HFF-Myc (cell line): ENCODE results near the gene CRYBG3.

ENCODE experiments used
- DNase-seq: peaks from one replicate; pipeline ENCODE4 v3.0.0-alpha.2; 2011; ENCODE audit warnings: low read depth; ENCODE audit errors: extremely low read depth
- H3K4me3 ChIP-seq: replicated peaks from 2 replicates; pipeline ENCODE4 v1.5.1; 2011; ENCODE audit warnings: low read depth, mild to moderate bottlenecking, control low read depth, low read length
- TF ChIP-seq, protein P1 (sequence below): IDR thresholded peaks from 2 replicates; pipeline ENCODE4 v1.5.1; 2012; ENCODE audit warnings: mild to moderate bottlenecking, low read depth, low read length, control low read depth; ENCODE audit errors: missing control alignments

Gene CRYBG3

DNA sequence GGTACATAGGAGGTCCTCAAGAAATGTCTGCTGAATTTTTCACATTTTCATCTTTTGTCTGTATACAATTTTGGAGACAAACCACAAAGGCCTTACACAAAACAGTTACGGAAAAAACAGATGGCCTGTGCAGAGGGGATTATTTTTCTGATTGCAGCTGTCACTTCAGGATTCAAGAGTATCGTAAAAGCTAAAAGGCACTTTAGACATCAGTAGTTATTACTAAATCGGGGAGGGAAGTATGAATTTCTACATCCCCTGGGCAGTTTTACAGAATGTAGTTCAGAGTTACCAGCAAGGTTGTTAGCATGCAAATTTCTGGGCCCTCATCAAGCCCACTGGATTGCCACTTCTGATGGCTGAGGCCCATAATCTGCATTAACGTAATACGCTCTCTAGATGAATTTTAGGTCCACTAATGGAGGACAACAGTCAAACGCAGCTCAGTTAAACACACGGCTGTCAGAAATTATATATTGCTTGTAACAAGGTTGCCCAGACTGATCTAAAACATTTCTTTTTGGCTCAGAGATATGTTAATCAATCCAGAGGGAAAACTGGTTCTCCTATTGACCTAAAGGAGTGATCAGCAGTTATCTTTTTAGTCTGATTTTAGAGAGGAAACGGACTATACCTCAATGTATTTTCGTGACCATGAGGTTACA lies 149.3 kb downstream of the CRYBG3 start:
- peak overlapping the region; percentile 50 for H3K4me3 ChIP-seq
- no peak for DNase-seq
- TF ChIP-seq, protein P1, sequence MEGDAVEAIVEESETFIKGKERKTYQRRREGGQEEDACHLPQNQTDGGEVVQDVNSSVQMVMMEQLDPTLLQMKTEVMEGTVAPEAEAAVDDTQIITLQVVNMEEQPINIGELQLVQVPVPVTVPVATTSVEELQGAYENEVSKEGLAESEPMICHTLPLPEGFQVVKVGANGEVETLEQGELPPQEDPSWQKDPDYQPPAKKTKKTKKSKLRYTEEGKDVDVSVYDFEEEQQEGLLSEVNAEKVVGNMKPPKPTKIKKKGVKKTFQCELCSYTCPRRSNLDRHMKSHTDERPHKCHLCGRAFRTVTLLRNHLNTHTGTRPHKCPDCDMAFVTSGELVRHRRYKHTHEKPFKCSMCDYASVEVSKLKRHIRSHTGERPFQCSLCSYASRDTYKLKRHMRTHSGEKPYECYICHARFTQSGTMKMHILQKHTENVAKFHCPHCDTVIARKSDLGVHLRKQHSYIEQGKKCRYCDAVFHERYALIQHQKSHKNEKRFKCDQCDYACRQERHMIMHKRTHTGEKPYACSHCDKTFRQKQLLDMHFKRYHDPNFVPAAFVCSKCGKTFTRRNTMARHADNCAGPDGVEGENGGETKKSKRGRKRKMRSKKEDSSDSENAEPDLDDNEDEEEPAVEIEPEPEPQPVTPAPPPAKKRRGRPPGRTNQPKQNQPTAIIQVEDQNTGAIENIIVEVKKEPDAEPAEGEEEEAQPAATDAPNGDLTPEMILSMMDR, result no peak

DNA sequence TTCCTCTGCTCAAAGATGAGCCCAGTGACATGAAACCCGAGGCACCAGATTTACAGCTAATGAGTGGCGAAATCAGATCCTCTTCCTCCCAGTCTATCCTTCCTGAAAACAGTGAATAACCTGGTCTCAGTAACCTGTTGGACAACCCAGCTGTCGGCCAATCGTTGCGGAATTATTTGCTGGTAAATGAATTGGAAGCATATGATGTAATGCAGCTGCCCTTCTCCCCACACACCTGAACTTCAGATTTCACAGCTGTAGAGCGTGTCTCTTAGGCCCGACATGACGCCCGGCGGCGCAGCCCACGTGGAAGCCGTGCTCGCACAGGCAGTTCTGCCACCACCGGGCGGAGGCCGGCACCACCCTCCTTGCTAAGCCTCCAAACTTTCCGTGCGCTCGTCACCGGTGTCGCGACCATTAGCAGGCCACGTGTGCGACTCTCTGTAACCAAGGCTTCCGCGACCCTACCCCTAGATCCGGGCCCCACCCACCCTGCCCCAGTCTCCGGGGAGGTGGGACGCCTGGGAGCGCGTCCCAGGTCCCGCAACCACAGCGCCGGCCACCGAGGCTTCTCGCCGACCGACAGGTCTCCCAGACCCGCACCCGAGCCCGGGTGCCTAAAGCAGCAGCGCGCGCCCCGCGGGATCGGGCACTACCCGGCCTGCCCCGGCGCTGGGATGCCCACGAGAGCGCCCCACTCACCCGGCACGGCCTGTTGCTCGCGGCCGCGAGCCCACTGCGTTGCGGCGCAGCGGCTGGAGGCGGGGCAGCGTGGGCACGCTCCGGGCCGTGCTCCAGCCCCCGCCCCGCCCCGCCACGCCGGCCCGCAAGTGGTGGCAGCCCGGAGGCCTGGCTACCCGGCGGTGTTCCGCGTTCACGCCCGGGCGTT lies 150.1 kb downstream of the CRYBG3 start, which contains the start of gene RIOX2:
Gene RIOX2 (minus strand): TSS at position 753 of the 889 bp plus-strand sequence. CDS start 4,838 bp downstream, outside the sequence.
- no peak for DNase-seq
- TF ChIP-seq, protein P1, result no peak
- peak within 1 kb of the TSS; percentile 50 for H3K4me3 ChIP-seq

DNA sequence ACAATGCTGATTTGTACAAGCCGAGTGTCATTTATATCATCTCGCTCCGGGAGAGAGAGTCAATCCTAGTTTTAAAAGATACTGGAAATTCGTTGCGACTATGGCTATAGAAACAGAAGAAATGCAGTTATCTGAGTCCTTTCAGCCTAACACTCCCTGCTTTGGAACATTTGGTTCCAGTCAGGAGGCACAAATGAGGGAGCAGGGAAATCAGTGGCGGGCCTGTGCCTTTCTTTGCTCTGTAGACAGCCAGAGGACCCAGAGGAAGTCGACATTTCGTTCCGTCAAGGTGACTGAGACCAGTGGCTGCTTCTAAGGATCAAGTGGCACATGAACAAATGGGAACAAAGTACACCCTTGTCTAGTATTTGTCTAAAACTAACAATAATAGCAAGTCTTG lies 151.2 kb downstream of the CRYBG3 start:
- TF ChIP-seq, protein P1, result no peak
- DNase-seq, result no peak
- H3K4me3 ChIP-seq, result peak overlapping the region; percentile 50

DNA sequence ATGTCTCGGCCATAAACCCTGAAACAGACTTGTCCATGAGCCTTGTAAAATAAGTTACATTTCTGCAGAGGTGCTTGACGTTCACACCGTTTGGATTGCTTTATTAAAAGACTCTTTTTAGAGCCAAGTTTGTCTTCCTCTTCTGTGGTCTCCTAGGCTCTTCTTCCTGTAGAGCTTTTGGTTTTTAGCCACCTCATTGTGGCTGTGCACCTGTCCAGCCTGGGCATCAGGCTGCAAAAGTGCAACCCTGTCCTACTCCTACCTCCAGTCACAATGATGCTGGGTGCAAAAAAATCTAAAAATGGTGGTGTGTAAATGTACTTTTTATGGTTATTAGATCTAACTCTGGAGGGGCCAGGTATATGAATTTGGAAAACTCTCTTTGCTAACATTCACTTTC lies 153.2 kb downstream of the CRYBG3 start:
- DNase-seq, result no peak
- TF ChIP-seq, protein P1, result no peak
- H3K4me3 ChIP-seq, result no peak overlapping the region

DNA sequence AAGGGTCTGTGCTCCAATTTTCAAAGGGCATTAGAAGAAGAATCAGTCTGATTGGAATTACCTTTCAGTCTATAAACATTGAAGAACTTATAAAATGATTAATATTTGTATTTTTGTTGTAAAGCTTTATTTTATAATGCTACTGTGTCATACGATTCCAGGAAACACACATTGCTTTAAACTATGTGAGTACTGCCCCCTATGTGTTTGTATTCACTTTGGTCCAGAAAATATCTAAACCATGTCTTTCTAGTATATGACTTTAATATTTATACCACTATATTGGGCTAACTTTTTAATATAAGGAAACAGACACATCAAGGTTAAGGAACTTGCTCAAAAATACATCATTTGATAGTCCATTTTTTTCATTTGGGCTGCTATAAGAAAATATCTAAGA lies 153.7 kb downstream of the CRYBG3 start:
- TF ChIP-seq, protein P1, result no peak
- no peak for DNase-seq
- no peak overlapping the region for H3K4me3 ChIP-seq

DNA sequence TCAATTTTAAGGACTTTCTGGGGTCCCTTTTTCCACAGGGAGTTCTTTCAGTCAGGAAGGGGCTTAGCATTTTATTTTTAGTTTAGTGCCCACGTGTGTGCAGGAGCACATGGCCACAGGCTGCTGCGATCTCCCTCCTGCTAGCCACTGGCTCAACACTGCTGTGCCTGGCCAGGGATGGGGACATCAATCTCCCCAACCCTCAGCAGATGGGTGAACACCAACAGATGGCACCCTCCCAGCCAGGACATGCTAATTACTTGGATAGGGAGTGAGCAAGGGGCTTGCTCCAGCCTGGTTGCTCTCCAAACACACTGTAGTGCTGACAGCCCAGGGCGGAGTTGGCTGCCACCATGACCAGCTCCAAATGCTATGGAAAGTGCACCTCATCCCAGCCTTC lies 157.8 kb downstream of the CRYBG3 start:
- no peak overlapping the region for H3K4me3 ChIP-seq
- no peak for DNase-seq
- TF ChIP-seq, protein P1, result no peak
